Heart right ventricle (tissue), 16 donors: ENCODE measurements around the gene TRAK1. TPM values are rescaled to one million over a fixed set of nuclear protein-coding genes. Genes with fewer than 3 reads are reported as not detected.

ENCODE experiments used
- ATAC-seq, 8 donors: fragments of 200-7000 bp; cut with Tn5 transposase; one replicate each; pipeline ENCODE4 v1.9.1; 2020; ENCODE audit warnings: mild to moderate bottlenecking in 8 of 8, moderate library complexity in 8 of 8, moderate number of reproducible peaks in 1 of 8
- DNase-seq, 2 donors: peaks; one replicate each; pipeline ENCODE4 v3.0.0-alpha.2; 2020
- H3K27ac ChIP-seq, 10 donors: fragments of 200-600 bp; sonication (generic) in 2 of 10; one replicate each; pipeline versions ENCODE4 v1.5.0 to v1.8.0; 2020 to 2022; ENCODE audit warnings: mild to moderate bottlenecking in 3 of 10
- H3K27me3 ChIP-seq, 7 donors: fragments of 200-600 bp; one replicate each; pipeline ENCODE4 v1.8.0; 2021 to 2022; ENCODE audit warnings: mild to moderate bottlenecking in 2 of 7
- H3K36me3 ChIP-seq, 9 donors: fragments of 200-600 bp; sonication (generic) in 1 of 9; one replicate each; pipeline versions ENCODE4 v1.5.0 to v1.8.0; 2020 to 2022; ENCODE audit warnings: mild to moderate bottlenecking in 2 of 9
- H3K4me1 ChIP-seq, 9 donors: fragments of 200-600 bp; sonication (generic) in 1 of 9; one replicate each; pipeline versions ENCODE4 v1.5.0 to v1.8.0; 2020 to 2022; ENCODE audit warnings: mild to moderate bottlenecking in 4 of 9
- H3K4me3 ChIP-seq, 10 donors: fragments of 200-600 bp; sonication (generic) in 2 of 10; one replicate each; pipeline versions ENCODE4 v1.5.0 to v1.8.0; 2020 to 2022; ENCODE audit warnings: mild to moderate bottlenecking in 7 of 10, moderate library complexity in 2 of 10
- H3K9me3 ChIP-seq, 11 donors: fragments of 200-600 bp in 10 of 11; sonication (generic) in 2 of 11; one replicate each; pipeline versions ENCODE4 v1.5.0 to v1.8.0; 2013 to 2022; ENCODE audit warnings: mild to moderate bottlenecking in 2 of 11, control low read depth in 1 of 11, moderate library complexity in 1 of 11
- WGBS, 2 donors: extraction: QIAGEN DNeasy Blood & Tissue Kit; methylation state at CpG; one replicate each; pipeline ENCODE4 v1.1.7; 2013; ENCODE audit warnings: inconsistent platforms in 1 of 2; 5-methylcytosine and 5-hydroxymethylcytosine counted together
- intact Hi-C, 10 donors: fragments of 100-400 bp; cut with DNase I; formaldehyde crosslinking; loops; one replicate each; pipeline versions ENCODE4 v1.11.1 to v1.14.2; 2022
- polyA plus RNA-seq, 2 donors: library from polyadenylated mRNA; stranded (reverse); fragments of 200-250 nt; gene quantifications; one replicate each; pipeline ENCODE4 v1.2.3, GENCODE V29; 2013
- total RNA-seq, 10 donors: library from RNA; stranded (reverse); fragmentation: NEBNext Ultra II Directional in 3 of 10; extraction: Animal tissue kit (Norgen Biotek cat#: 25700) in 3 of 10; gene quantifications; one replicate each; pipeline versions ENCODE4 v1.2.1 to v1.2.4, GENCODE V29; 2021 to 2023
- TF ChIP-seq, protein P1 (sequence below), 9 donors: fragments of 200-600 bp; sonication (generic) in 2 of 9; IDR thresholded peaks; one replicate each; pipeline versions ENCODE4 v1.5.0 to v1.8.0; 2021 to 2022; ENCODE audit warnings: antibody characterized with exemption in 9 of 9, mild to moderate bottlenecking in 5 of 9, moderate library complexity in 1 of 9
- donor health status: Arrhythmogenic right ventricular cardiomyopathy.
- donor health status: ischemic (EF 13 %, LVEDD 7.1; RV severe dilation, severe dysfunction).
- donor health status: healthy with polysubstance abuse.
- donor health status: DM: no; HTN: yes; CAD: no.
- donor health status: DM: no; HTN: no; CAD: no.
- donor health status: ischemic (EF 25% LVEDD 6.9; RV normal size, moderate dysfunction).
- donor health status: ischemic (EF 25% LVEDD 5.7; RV mildly dilated, moderate dysfunction).
- donor health status: healthy.
- donor health status: DM: yes; HTN: yes; CAD: no.
- donor health status: Ischemic cardiomyopathy.
- donor health status: ischemic (EF 35%, LVEDD 5.7; RV mildly dilated, moderate dysfunction).
- donor health status: nonischemic (EF 11% LVEDD 7.7; RV severe dilation, severe dysfunction).
- donor health status: DM: yes; HTN: yes; CAD: no.
- donor health status: PGD.
- donor health status: ischemic (EF 29% LVEDD 5.4; RV normal size, mild dysfunction).
- donor health status: nonischemic (EF 23%, LVEDD 6.1; RV moderate dilation, normal function).

TRAK1 gene
- total and polyA plus RNA-seq, 12 donors = 35.5 to 423 (median 303) TPM

DNA sequence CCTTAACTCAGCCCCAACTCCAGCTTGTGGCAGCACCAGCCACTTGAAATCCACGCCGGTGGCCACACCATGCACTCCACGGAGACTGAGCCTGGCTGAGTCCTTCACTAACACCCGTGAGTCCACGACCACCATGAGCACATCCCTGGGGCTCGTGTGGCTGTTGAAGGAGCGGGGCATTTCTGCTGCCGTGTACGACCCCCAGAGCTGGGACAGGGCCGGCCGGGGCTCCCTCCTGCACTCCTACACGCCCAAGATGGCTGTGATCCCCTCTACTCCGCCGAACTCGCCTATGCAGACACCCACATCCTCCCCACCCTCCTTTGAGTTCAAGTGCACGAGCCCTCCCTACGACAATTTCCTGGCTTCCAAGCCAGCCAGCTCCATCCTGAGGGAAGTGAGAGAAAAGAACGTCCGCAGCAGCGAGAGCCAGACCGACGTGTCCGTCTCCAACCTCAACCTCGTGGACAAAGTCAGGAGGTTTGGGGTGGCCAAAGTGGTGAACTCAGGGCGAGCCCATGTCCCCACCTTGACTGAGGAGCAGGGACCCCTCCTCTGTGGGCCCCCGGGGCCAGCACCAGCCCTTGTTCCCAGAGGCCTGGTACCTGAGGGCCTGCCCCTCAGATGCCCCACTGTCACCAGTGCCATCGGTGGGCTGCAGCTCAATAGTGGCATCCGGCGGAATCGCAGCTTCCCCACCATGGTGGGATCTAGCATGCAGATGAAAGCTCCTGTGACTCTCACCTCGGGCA, 132.0 kb downstream of the TRAK1 start:
- intact Hi-C loops = loop anchor here in 1 of 10 donors (10.0 kb wide), 1 partner anchor 322 kb away; no protein-coding TSS in a partner anchor
- no peak for DNase-seq
- TF ChIP-seq, protein P1, sequence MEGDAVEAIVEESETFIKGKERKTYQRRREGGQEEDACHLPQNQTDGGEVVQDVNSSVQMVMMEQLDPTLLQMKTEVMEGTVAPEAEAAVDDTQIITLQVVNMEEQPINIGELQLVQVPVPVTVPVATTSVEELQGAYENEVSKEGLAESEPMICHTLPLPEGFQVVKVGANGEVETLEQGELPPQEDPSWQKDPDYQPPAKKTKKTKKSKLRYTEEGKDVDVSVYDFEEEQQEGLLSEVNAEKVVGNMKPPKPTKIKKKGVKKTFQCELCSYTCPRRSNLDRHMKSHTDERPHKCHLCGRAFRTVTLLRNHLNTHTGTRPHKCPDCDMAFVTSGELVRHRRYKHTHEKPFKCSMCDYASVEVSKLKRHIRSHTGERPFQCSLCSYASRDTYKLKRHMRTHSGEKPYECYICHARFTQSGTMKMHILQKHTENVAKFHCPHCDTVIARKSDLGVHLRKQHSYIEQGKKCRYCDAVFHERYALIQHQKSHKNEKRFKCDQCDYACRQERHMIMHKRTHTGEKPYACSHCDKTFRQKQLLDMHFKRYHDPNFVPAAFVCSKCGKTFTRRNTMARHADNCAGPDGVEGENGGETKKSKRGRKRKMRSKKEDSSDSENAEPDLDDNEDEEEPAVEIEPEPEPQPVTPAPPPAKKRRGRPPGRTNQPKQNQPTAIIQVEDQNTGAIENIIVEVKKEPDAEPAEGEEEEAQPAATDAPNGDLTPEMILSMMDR (IDR thresholded peaks at IDR 0.05) = no peak
- WGBS, 2 donors = 80 to 85% methylated on average over 31 of the region's 31 CpGs
- no peaks in the 10 kb centered on the region for H3K27me3 ChIP-seq
- peaks cover 0 to 79% (median 8%) of the 10 kb centered on the region in 9 donors for H3K36me3 ChIP-seq
- no peak overlapping the region for H3K4me3 ChIP-seq
- no peaks in the 10 kb centered on the region for H3K9me3 ChIP-seq
- peak in 6 of 8 donors; percentile 7 to 46 (median 23) for ATAC-seq
- peak overlapping the region in 1 of 10 donors; percentile 28 for H3K27ac ChIP-seq
- H3K4me1 ChIP-seq = peaks cover 0 to 17% (median 9%) of the 10 kb centered on the region in 9 donors

DNA sequence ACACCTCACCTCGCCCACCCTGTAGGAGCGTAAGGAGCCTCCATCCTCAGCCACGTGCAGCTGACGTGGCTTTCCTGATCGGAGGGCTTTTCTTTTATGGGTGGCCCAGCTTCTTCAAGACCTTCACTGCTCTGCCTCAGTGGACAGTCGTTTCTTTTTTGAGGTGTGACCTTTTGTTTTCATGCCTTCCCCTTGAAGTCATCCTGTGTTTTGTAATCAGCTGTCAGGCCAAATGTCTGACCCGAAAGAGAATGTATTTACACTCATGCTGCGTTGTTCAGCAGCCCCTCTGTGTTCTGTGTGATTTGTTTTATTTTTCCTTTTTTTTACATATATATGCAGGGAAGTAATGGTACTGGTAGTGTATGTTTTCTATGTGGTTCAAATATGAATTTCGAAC, 133.0 kb downstream of the TRAK1 start:
- peaks cover 0 to 72% (median 8%) of the 10 kb centered on the region in 9 donors for H3K36me3 ChIP-seq
- no peak overlapping the region for H3K4me3 ChIP-seq
- peaks cover 0 to 17% (median 9%) of the 10 kb centered on the region in 9 donors for H3K4me1 ChIP-seq
- no peaks in the 10 kb centered on the region for H3K27me3 ChIP-seq
- H3K27ac ChIP-seq = peak overlapping the region in 6 of 10 donors; percentile 3 to 81 (median 42)
- TF ChIP-seq, protein P1 (IDR thresholded peaks at IDR 0.05) = no peak
- ATAC-seq (peak in 1 of 8 donors; percentile 14), DNase-seq (no peak)
- intact Hi-C loops = loop anchor here in 1 of 10 donors (10.0 kb wide), 1 partner anchor 321 kb away; no protein-coding TSS in a partner anchor
- no peaks in the 10 kb centered on the region for H3K9me3 ChIP-seq
- WGBS, 2 donors = 80% methylated on average over 9 of the region's 9 CpGs

DNA sequence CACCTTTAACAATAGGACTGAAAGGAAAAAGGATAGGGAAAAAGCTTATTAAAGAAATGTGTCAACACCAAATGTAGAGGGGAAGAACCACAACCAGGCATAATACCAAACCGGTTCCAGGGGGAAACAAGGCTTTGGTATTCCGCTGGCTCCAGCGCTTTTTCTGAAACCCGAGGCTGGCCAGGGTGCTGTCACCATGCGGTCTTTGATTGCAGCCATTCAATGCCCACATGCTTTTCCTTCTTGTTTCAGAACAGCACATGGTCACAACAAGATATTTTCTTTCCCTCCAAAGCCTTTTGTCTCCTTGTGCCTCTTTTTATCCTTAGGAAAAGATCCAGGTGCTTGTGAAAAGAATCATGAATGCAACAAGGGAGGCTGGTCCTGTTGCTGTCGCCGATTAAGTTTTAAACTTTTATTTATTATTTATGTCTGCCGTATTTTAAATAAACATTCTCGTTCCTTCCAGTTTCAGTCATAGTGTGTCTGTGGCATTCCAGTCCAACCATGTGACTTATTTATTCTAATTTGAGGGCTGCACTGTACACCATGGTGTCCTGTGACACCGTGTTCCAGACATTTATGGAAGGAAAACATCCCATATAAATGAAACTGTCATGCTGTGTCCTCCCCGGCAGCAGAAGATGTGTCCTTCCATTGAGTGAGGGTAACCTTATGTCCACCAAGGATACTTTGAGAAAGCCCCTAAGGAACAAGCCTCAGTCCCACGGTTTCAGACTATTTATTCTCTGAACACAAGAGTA, 133.7 kb downstream of the TRAK1 start:
- peak overlapping the region in 8 of 10 donors; percentile 3 to 81 (median 40) for H3K27ac ChIP-seq
- no peaks in the 10 kb centered on the region for H3K9me3 ChIP-seq
- ATAC-seq (peak in 7 of 8 donors; percentile 35 to 94 (median 62)), DNase-seq (no peak)
- peaks cover 0 to 66% (median 8%) of the 10 kb centered on the region in 9 donors for H3K36me3 ChIP-seq
- TF ChIP-seq, protein P1 (IDR thresholded peaks at IDR 0.05) = no peak
- peaks cover 3 to 20% (median 14%) of the 10 kb centered on the region in 9 donors for H3K4me1 ChIP-seq
- H3K27me3 ChIP-seq = no peaks in the 10 kb centered on the region
- WGBS, 2 donors = 59 to 60% methylated on average over 12 of the region's 12 CpGs
- intact Hi-C loops = loop anchor here in 2 of 10 donors (5.0 to 10.0 kb wide), 2 partner anchors 217 to 320 kb away; no protein-coding TSS in a partner anchor
- no peak overlapping the region for H3K4me3 ChIP-seq
